ENCODE results near the gene WDR37. TPM values are rescaled to one million over a fixed set of nuclear protein-coding genes. Genes with fewer than 3 reads are reported as not detected.
A peak's percentile ranks its signal among the peaks of the same experiment; 100 is the strongest.
"Not testable (repeated sequence)": the region's sequence is repeated elsewhere in the genome, so short reads cannot be mapped to it uniquely, and the experiment has no call there.

Gene WDR37, protein sequence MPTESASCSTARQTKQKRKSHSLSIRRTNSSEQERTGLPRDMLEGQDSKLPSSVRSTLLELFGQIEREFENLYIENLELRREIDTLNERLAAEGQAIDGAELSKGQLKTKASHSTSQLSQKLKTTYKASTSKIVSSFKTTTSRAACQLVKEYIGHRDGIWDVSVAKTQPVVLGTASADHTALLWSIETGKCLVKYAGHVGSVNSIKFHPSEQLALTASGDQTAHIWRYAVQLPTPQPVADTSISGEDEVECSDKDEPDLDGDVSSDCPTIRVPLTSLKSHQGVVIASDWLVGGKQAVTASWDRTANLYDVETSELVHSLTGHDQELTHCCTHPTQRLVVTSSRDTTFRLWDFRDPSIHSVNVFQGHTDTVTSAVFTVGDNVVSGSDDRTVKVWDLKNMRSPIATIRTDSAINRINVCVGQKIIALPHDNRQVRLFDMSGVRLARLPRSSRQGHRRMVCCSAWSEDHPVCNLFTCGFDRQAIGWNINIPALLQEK
- 10 to 100 TPM; 16.9 to 20.0 TPM for total RNA-seq
- long read RNA-seq, full-length matches to known transcripts = 1 of 14 reads
- long read RNA-seq, partial matches to known transcripts = 2 of 14 reads
- long read RNA-seq, other reads (novel, unspliced or antisense) = 11 of 14 reads

DNA sequence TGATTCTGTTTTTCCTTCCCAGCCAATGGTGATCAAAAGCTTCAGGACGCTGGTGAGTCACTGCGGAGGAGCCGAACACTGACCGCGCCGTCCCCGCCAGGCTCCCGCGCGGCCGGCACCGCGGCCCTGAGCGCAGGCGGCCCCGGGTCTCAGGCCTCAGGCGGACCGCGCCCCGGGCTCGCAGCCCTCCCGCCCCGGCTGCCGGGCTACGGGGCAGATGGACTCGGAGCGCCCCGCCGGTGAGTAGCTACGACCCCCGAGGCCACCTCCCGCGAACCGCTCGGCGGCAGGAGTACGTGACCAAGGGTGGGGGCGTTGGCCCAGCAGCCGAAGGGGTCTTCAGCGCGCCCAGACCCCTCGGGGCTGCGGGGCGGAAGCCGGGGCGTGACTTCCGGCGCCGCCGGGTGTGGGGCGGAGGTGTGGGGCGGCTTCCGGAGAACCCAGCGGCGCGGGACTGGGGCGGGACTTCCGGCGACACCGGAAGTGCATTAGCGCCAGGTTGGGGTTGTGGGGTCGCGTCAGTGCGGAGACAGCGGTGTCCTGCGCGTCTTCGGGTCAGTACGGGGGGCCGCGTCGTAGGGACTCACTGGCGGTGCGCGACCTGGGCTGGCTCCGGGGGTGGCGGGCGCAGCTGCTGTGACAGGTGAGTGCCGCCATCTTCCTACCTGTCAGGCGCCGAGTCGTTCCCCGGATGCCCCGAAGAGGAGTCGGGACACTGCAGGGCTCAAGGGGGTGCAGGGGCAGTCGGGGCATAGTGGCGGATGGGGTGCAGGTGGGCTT is at the start of gene WDR37:
Gene WDR37, plus strand, starts transcription at position 60 of the 780 bp plus-strand sequence. CDS start 15,771 bp downstream, outside the sequence.
- ATAC-seq (peak; percentile 95), DNase-seq (peak; percentile 86 to 92)
- intact Hi-C loops (cut with DNase I, micrococcal nuclease) = no loop called here

DNA sequence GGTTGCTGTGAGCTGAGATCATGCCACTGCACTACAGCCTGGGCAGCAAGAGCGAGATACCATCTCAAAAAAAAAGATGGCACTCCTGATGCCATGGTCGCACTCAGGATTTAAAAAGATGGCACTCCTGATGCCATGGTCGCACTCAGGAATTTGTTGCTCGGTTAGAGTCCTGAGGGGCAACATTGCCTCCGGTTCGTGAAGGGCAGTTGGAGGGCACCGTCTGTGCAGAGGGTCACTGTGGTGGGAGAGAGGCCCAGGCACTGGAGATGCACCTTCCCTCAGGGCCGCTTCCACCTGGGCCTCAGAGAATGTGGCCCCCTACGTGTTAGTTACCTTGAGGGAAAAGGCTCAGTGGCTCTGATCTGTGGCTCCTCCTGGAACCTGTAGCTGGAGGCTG is 49.6 kb upstream of the WDR37 start:
- intact Hi-C loops (cut with DNase I, micrococcal nuclease) = no loop called here
- ATAC-seq (no peak), DNase-seq (no peak)

DNA sequence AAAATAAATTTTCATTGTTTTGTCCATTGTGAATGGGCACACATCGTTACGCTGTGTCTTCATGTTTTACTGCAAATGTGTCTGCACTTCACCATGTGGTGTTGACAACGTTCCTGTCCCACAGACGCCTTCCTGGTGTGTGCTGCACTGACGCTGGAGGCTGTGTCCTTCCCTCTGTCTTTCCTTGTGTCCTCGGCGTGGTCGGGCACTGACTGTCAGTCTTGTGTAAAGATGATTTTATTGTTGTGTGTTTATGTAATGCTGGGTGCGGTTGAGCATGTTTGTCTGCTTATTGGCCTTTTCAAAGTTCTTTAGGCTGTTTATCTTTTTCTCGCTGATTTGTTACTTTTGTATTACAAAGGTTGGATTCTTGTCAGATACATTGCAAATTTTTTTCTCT is 48.6 kb upstream of the WDR37 start:
- ATAC-seq (peak; percentile 82), DNase-seq (no peak)
- intact Hi-C loops (cut with DNase I, micrococcal nuclease) = no loop called here

DNA sequence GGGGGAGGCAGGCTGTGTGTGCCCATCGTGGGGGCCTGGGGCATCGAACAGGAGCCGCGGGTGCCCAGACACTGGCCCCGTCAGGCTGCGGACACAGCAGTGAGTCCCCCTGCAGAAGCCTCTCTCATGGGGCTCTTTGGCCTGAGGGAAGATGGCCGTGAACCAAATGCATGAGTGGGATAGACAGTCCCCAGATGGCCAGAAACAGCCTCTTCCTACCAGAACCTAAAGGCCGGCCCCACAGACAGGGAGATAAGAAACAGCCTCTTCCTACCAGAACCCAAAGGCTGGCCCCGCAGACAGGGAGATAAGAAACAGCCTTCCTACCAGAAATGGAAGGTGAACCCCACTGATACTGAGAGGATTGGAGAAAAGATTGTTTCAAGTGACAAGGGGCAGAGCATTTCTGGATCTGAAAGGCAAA is 47.1 kb upstream of the WDR37 start:
- no peak for DNase-seq
- intact Hi-C loops (cut with DNase I, micrococcal nuclease) = no loop called here
- no peak for ATAC-seq

DNA sequence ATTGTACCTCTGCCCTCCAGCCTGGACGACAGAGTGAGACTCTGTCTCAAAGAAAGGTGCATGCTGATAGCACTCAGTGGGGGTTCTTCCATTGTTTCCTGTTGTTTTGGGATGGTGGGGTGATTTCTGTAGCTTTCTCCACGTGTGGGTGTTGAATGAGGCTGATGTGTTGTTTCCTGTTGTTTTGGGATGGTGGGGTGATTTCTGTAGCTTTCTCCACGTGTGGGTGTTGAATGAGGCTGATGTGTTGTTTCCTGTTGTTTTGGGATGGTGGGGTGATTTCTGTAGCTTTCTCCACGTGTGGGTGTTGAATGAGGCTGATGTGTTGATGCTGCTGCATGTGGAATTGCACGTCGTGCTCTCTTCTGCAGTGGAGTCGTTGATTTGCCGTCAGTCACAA is 46.2 kb upstream of the WDR37 start:
- ATAC-seq = not testable (repeated sequence)

DNA sequence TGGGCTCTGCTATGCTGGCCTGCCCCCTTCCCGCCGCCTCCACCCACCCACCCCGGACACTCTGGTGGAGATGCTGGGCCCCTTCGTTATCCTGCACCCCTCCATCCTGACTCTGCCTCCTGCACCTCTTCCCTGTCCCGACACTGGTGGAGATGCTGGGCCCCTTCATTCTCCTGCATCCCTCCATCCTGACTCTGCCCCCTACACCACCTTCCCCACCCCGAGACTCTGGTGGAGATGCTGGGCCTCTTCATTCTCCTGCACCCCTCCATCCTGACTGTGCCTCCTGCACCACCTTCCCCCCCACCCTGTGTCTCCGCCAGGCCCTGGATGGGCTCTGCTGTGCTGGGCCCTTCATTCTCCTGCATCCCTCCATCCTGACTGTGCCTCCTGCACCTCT is 45.5 kb upstream of the WDR37 start:
- intact Hi-C loops (cut with DNase I, micrococcal nuclease) = no loop called here
- ATAC-seq = no peak
- no peak for DNase-seq

More for the DNA sequence above, 46.2 kb upstream of the WDR37 start:
- DNase-seq; intact Hi-C loops (cut with DNase I, micrococcal nuclease): not testable (repeated sequence)

DNA sequence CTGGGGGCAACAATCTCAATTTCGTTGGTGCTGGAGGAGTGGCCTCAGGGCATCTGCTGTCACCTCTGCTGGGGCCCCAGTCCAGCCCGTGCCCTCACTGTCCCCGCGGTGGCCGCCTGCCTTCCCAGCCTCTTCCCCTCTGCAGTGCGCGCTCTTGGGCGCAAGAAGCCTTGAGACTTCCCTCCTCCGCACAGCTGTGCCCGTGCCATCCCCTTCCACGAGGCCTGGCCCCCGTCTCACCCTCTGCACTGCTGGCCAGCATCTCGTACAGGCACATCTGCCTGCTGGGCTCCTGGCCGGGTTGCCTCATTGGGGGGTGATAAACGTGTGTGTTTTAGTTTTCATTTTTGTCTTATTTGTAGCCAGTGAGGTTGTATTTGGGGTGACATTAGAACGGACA is 44.5 kb upstream of the WDR37 start:
- intact Hi-C loops (cut with DNase I, micrococcal nuclease) = no loop called here
- DNase-seq (no peak), ATAC-seq (no peak)

DNA sequence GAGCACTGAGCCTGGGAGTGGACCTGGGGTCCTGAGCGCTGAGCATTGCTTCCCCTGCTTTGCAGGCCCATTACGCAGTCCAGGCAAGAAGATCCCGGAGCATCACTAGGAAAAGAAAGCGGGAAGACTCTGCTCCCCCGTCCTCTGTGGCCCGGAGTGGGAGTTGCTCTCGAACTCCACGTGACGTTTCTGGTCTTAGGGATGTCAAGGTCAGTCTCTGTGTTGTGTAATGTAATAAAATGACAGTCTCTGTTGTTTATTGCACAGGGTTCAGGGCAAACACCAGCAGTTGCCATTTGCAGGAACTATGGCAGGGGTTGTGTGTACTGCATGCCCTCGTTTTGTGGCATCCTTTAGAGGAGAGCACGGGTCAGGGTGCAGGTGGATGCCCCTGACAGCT is 40.5 kb upstream of the WDR37 start:
- intact Hi-C loops (cut with DNase I, micrococcal nuclease) = no loop called here
- ATAC-seq = no peak
- DNase-seq = no peak

DNA sequence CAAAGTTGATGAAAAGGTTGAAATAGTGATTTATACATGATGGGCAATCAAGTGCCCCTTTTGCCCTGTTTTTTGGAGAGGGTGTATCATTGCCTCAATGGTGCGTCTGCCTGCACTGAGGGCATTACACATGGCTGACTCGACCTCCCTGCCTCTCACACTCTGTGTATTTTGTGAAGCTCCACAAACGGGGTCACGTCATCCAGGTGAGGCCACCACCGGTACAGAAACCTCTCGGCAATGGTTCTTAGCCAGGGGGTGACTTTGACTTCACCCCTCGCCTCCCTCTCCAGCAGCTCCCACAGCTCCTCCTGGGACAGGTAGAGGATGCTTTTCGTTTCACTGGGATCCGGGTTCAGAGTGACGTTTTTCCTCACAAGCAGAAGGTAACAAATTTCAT is 36.8 kb upstream of the WDR37 start:
- no peak for DNase-seq
- intact Hi-C loops (cut with DNase I, micrococcal nuclease) = no loop called here
- no peak for ATAC-seq

DNA sequence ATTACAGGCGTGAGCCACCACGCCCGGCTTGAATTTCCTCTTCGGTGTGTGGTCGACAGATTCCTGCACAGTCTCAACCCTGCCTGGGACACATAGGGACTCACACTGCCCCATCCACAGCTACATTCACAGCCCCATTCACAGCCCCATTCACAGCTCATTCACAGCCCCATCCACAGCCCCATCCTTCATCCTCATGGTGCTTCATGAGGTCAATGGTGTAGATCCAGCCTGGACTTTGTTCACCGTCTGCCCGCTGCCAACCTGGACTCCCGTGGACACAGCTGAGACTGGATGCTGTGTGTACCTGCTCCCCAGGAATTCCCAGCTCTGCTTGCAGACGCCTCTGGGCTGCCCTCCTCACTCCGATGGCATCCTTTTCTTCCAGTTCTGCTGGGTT is 35.7 kb upstream of the WDR37 start:
- DNase-seq (no peak), ATAC-seq (peak; percentile 17)
- intact Hi-C loops (cut with DNase I, micrococcal nuclease) = no loop called here

DNA sequence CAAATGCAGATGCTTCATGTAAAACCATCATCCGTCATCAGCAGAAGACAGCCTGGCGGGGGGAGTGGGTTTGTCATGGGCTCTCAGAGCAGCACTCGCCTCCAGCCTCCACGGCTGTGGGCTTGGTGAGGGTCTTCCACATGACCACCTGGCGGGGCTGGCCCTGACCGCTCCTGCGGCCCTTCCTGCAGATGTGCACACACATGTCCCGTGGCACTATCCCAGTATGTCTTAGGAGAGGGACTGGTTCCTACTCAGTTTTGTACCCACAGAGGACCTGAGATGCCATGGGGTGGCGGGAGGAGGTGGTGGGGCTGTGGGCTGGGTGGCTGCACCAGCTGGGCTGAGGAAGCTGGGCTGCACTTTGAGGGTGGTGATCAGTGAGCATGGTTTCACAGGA is 35.2 kb upstream of the WDR37 start:
- ATAC-seq (no peak), DNase-seq (no peak)
- intact Hi-C loops (cut with DNase I, micrococcal nuclease) = no loop called here

DNA sequence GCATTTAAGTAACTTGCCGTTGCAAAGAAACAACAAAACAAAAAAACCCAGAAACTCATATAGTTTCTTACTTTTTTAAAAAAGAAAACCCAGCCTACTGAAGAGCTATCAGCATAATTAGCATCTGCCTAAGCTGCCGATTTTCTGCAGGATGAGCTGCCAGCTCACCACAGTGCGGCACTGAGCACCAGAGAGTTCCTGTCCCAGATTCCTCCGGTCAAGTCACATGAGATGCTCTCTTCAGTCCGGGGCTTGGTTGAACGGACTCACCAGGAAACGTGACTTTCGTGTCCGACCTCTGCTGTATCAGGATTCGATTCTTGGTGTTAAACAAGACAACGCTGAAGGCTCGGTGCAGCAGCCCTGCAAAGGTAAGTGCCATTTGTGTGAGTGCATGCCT is 33.8 kb upstream of the WDR37 start:
- intact Hi-C loops (cut with DNase I, micrococcal nuclease) = no loop called here
- ATAC-seq = no peak
- no peak for DNase-seq

DNA sequence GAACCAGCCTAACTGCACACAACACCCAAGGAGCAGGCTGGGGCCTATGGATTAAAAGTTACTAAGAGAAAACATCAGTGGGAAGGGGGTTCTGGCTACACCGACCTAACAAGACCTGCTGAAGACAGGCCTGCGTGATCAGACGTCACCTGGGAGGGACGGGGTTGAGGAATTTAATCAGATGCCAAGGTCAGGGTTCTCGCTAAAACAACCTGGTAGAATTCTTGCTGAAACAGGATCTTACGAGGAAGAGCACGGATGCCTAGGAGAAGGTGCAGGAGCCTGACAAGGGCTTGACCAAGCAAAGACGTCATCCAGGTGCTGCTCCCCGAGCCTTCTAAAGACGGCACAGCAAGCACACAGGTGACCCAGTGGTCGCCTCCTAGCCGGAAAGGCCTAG is 32.1 kb upstream of the WDR37 start:
- intact Hi-C loops (cut with DNase I, micrococcal nuclease) = no loop called here
- no peak for ATAC-seq

DNA sequence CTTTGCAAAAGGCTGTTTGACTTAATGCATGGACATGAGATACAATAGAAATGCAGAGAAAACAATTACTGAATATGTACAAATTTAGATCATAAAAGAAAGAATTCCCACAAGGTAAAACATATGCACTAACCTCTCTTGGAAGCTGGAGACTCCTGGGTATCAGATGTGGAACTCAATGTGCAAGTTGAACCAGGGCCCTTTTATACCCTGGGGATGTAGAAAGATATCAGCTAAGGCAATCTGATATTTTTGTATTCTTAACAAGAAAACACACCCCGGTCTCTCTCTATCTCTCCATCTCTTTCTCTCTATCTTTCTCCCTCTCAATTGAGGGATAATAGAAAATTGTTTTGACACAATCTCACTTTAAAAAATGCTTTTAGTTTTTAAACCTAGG is 30.5 kb upstream of the WDR37 start, which contains the start of gene IDI2:
Gene IDI2, minus strand, starts transcription at position 177 of the 400 bp plus-strand sequence. CDS start 1,136 bp downstream, outside the sequence.
- intact Hi-C loops (cut with DNase I, micrococcal nuclease) = no loop called here
- no peak for DNase-seq

More for the DNA sequence above, 32.1 kb upstream of the WDR37 start:
- DNase-seq = no peak

DNA sequence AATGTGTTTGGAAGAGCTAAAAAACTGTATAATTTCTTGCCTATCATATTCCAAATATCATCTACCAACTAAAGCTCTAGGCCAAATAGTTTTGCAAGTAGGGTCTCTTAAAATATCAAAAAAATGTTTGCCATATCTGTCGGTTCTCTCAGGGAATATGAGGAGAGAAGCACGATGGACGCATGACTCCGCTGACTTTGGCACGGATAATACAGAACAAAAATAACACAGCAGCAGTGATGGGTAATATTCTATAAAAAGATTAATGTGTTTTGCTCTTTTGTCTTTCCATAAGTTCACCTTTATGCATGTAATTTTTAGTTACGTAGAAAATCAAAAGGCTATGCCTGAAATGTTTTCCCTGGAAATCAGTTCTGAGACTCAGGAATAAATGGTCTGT is 29.6 kb upstream of the WDR37 start:
- DNase-seq (no peak), ATAC-seq (no peak)
- intact Hi-C loops (cut with DNase I, micrococcal nuclease) = no loop called here

More for the DNA sequence above, 30.5 kb upstream of the WDR37 start, which contains the start of gene IDI2:
- no peak for ATAC-seq

DNA sequence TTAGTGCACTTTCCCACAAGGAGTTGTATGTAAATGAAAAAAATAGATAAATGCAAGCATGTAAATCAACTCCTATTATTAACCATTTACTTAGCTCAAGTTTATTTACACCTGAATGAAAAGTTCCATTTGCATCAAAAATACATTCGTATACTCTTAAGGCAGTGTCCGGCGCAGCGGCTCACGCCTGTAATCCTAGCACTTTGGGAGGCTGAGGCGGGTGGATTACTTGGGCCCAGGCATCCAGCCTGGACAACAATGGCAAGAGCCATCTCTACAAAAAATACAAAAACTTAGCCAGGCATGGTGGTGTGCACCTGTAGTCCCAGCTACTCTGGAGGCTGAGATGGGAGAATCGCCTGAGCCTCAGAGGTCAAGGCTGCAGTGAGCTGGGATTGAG is 26.3 kb upstream of the WDR37 start:
- ATAC-seq (no peak), DNase-seq (no peak)
- intact Hi-C loops (cut with DNase I, micrococcal nuclease) = no loop called here

DNA sequence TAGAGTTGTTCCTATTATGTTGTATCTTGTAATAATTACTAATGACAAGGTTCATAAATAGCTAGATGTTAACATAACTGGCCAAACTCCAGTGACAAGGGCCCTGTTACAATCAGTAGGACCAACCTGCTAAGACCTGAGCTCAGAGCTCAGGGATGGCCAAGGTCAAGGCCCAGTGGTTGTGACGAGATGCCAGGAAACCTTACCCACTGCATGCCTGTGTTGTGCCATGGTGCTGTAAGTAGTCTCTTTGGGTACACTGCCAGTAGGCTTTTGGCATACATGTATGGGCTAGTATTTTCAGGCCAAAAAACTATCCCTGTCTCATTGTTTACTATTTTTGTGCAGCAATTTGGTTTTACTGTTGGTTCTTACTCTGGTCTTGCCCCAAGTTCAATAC is 22.6 kb upstream of the WDR37 start:
- ATAC-seq (no peak), DNase-seq (no peak)
- intact Hi-C loops (cut with DNase I, micrococcal nuclease) = no loop called here

DNA sequence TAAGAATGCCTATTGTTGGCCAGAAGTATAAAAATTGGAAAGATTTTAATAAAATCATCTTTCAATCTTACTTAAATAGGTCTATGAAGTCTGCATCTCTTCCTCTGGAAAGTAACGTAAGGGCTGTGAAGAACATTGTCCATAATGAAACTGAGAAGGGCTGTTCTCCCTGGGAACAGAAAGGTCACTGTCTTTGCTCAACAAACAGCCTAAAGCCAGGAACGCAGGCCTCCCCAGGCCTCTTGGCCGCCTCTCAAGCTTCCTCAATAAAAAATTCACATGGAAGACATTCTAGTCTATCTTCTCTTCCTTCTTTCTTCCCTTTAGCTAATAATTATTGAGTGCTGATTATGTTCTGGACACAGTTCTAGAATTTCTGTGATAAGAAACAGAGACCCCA is 21.4 kb upstream of the WDR37 start:
- ATAC-seq (no peak), DNase-seq (no peak)
- intact Hi-C loops (cut with DNase I, micrococcal nuclease) = no loop called here

DNA sequence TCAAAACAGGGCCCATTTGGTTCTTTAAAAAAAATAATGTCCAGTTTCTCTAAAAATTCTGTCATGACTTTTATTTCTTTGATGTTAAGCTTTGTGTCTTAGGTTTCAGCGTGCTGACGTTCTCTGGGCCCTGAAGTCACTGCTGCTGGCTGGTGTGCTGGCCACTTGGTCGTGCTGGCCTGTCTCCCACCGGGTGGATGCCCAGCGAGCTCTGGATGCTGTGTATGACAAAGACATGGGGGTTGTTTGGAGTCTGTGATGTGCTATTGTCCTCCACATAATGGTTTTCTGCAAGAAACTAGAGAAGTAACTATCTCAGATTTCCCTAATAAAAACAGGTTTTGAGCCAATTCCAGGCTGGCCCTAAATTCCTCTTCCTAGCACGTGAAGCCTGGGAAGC is 21.0 kb upstream of the WDR37 start:
- DNase-seq (no peak), ATAC-seq (no peak)
- intact Hi-C loops (cut with DNase I, micrococcal nuclease) = no loop called here

DNA sequence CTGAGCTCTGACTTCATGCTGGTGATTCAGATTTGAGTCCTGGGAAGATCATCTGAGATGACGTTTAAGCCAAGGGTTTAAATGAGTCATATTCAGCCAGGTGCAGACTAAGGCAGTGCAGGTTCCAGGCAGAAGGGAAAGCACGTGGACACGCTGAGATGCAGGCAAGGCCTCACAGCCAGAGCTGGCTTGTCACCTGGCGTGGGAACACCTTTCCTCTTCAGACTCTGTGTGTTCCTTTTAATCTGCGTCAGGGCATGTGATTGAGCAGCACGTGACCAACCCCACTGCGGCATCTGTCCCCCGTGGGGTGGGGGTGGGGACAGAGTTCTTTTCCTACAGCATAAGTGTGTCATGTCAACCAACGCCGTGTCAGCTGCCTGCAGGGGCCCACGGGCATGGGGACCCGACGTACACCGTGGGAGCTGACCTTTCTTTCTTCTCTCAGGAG is 19.8 kb upstream of the WDR37 start:
- peak; percentile 26 for ATAC-seq
- intact Hi-C loops (cut with DNase I, micrococcal nuclease) = no loop called here
- no peak for DNase-seq
